Astrocyte (in vitro differentiated cells and primary cell): ENCODE results near the gene PRKCE. TPM values are rescaled to one million over a fixed set of nuclear protein-coding genes. Genes with fewer than 3 reads are reported as not detected.

Source experiments
- DNase-seq: peaks from one replicate; pipeline ENCODE4 v3.0.0-alpha.2; 2010; ENCODE audit warnings: low read depth
- FAIRE-seq: peaks from 2 replicates; lab custom pipeline; 2011; peaks lifted over from hg19 to GRCh38; lab: Jason Lieb, UNC
- H2AFZ ChIP-seq: 2 replicates; pipeline ENCODE4 v1.6.0; 2012; ENCODE audit warnings: low read depth, low read length, inconsistent platforms
- H3K27ac ChIP-seq: 2 replicates; pipeline ENCODE4 v1.5.1; 2011; ENCODE audit warnings: low read depth, low read length, inconsistent platforms
- H3K27me3 ChIP-seq: 2 replicates; pipeline ENCODE4 v1.6.0; 2011; ENCODE audit warnings: low read length, inconsistent platforms; ENCODE audit not compliant: insufficient read depth
- H3K36me3 ChIP-seq: 2 replicates; pipeline ENCODE4 v1.5.1; 2011; ENCODE audit warnings: low read length, inconsistent platforms; ENCODE audit not compliant: insufficient read depth
- H3K4me1 ChIP-seq: 2 replicates; pipeline ENCODE4 v1.5.1; 2011; ENCODE audit warnings: low read length, inconsistent platforms; ENCODE audit not compliant: insufficient read depth
- H3K4me2 ChIP-seq: 2 replicates; pipeline ENCODE4 v1.6.0; 2012; ENCODE audit warnings: low read length, inconsistent platforms
- H3K4me3 ChIP-seq: 2 replicates; pipeline ENCODE4 v1.5.1; 2011; ENCODE audit warnings: low read depth, mild to moderate bottlenecking, low read length, inconsistent platforms; ENCODE audit not compliant: insufficient read depth
- H3K79me2 ChIP-seq: 2 replicates; pipeline ENCODE4 v1.6.0; 2012; ENCODE audit warnings: mild to moderate bottlenecking, low read length, inconsistent platforms; ENCODE audit not compliant: insufficient read depth
- H3K9ac ChIP-seq: 2 replicates; pipeline ENCODE4 v1.6.0; 2012; ENCODE audit warnings: mild to moderate bottlenecking, low read length, inconsistent platforms
- H3K9me3 ChIP-seq: 2 replicates; pipeline ENCODE4 v1.5.1; 2012; ENCODE audit warnings: low read depth, mild to moderate bottlenecking, low read length, inconsistent platforms; ENCODE audit not compliant: insufficient read depth
- H4K20me1 ChIP-seq: 2 replicates; pipeline ENCODE4 v1.6.0; 2012; ENCODE audit warnings: low read length, inconsistent platforms; ENCODE audit not compliant: insufficient read depth
- H3K27ac Mint-ChIP-seq: one replicate; pipeline ENCODE4 v1.8.0; 2021; ENCODE audit warnings: mild to moderate bottlenecking, mixed read lengths; ENCODE audit not compliant: unreplicated experiment
- H3K27me3 Mint-ChIP-seq: one replicate; pipeline ENCODE4 v1.8.0; 2021; ENCODE audit warnings: low read depth, mixed read lengths; ENCODE audit not compliant: unreplicated experiment
- H3K36me3 Mint-ChIP-seq: one replicate; pipeline ENCODE4 v1.8.0; 2021; ENCODE audit warnings: low read depth, mixed read lengths; ENCODE audit not compliant: unreplicated experiment
- H3K4me1 Mint-ChIP-seq: one replicate; pipeline ENCODE4 v1.8.0; 2021; ENCODE audit warnings: low read depth, mixed read lengths; ENCODE audit not compliant: unreplicated experiment
- H3K4me3 Mint-ChIP-seq: one replicate; pipeline ENCODE4 v1.8.0; 2021; ENCODE audit warnings: mild to moderate bottlenecking, moderate library complexity, mixed read lengths; ENCODE audit not compliant: unreplicated experiment
- H3K9me3 Mint-ChIP-seq: one replicate; pipeline ENCODE4 v1.8.0; 2021; ENCODE audit warnings: mild to moderate bottlenecking, mixed read lengths; ENCODE audit not compliant: unreplicated experiment
- EZH2 ChIP-seq: IDR thresholded peaks from 2 replicates; pipeline ENCODE4 v1.6.1; 2012; ENCODE audit warnings: mild to moderate bottlenecking, low read length, inconsistent platforms; ENCODE audit not compliant: insufficient read depth
- total RNA-seq: library from RNA; stranded (reverse); gene quantifications from 2 replicates; pipeline ENCODE4 v1.2.1, GENCODE V29; 2021
- TF ChIP-seq, protein P1 (sequence below): IDR thresholded peaks from 2 replicates; pipeline ENCODE4 v1.5.1; 2011; ENCODE audit warnings: low read depth, mild to moderate bottlenecking, inconsistent platforms, low read length, moderate library complexity; ENCODE audit not compliant: insufficient read depth

Gene PRKCE
- total RNA-seq, 1 donor from 2014 or later, result 12.8 TPM

DNA sequence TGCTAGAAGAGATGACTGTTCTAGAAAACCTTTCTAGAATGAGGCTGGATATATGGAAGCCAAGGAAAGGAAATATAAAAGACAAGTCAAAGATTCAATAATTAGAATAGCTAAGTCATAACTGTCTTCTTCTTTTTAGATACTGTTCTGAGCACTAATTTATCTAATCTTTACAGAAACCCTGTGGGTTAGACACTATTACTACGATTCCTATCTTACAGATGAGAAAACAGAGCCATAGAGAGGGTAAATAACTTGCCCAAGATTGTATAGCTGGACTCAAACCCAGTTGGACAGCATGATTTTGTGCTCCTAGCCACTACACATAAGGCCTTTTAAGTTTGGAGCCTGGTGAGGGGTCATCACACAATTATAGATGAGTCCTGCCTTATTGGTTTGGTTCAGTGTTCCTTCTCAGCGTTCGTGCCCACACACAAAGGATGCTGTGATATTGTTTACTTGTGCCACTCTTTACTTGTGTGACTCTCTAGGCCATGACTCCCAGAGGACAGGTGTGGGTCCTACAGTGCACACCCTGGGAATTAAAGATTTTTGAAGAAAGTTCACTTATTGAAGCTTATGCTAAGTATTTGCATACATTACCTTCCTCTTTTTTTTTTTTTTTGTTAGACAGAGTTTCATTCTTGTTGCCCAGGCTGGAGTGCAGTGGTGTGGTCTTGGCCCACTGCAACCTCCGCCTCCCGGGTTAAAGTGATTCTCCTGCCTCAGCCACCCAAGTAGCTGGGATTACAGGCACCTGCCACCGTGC, 153.7 kb downstream of the PRKCE start:
- H3K4me1 ChIP-seq, result no peaks in the 10 kb centered on the region
- no peak overlapping the region for H3K4me2 ChIP-seq
- DNase-seq (no peak), FAIRE-seq (no peak)
- peaks cover 16% of the 10 kb centered on the region for H3K27me3 Mint-ChIP-seq
- H3K4me3 ChIP-seq, result no peak overlapping the region
- H3K4me3 Mint-ChIP-seq, result no peak overlapping the region
- no peak overlapping the region for H3K27ac ChIP-seq
- H3K27ac Mint-ChIP-seq, result no peak overlapping the region
- no peaks in the 10 kb centered on the region for H3K36me3 ChIP-seq
- peaks cover 24% of the 10 kb centered on the region for H4K20me1 ChIP-seq
- H3K36me3 Mint-ChIP-seq, result no peaks in the 10 kb centered on the region
- no peaks in the 10 kb centered on the region for H3K27me3 ChIP-seq
- no peaks in the 10 kb centered on the region for H3K9me3 Mint-ChIP-seq
- no peaks in the 10 kb centered on the region for H3K4me1 Mint-ChIP-seq
- no peak overlapping the region for H3K9ac ChIP-seq
- no peaks in the 10 kb centered on the region for H3K9me3 ChIP-seq
- H2AFZ ChIP-seq, result no peak overlapping the region
- TF ChIP-seq EZH2, result no peak
- TF ChIP-seq, protein P1, sequence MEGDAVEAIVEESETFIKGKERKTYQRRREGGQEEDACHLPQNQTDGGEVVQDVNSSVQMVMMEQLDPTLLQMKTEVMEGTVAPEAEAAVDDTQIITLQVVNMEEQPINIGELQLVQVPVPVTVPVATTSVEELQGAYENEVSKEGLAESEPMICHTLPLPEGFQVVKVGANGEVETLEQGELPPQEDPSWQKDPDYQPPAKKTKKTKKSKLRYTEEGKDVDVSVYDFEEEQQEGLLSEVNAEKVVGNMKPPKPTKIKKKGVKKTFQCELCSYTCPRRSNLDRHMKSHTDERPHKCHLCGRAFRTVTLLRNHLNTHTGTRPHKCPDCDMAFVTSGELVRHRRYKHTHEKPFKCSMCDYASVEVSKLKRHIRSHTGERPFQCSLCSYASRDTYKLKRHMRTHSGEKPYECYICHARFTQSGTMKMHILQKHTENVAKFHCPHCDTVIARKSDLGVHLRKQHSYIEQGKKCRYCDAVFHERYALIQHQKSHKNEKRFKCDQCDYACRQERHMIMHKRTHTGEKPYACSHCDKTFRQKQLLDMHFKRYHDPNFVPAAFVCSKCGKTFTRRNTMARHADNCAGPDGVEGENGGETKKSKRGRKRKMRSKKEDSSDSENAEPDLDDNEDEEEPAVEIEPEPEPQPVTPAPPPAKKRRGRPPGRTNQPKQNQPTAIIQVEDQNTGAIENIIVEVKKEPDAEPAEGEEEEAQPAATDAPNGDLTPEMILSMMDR, result no peak
- H3K79me2 ChIP-seq, result peaks cover 4% of the 10 kb centered on the region

DNA sequence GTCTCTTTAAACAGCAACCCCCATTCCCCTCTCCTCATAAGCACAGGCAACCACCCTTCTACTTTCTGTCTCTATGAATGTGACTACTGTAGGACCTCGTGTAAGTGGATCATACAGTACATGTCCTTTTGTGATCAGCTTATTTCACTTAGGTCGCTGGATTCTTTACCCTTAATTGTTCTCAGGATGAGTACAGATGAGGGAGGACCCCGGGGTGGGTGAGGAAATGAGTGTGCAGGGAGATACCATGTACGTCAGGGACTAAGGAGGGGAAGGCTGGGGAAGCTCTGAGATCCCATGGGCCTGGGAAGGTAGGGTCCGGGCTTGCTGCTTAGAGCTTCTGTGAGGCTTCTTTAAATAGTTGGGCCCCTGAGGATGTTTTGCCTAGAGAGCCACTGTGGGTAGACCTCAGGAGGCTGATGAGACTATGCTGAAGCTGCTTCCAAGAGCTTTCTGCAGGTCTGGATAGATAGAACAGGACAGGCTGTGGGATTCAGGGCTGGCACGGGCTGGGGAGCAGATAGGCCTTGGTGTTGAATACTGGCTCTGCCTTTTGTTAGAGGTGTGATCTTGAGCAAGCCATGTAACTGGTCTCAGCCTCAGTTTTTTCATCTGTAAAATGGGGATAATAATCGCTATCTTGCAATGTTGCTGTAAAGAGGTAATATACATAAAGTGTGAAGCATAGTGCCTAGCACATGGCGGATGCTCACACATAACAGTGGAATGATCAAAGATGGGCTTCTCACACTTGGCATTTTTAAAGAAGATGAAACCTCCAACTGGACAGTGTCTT, 155.3 kb downstream of the PRKCE start:
- peaks cover 9% of the 10 kb centered on the region for H3K27me3 Mint-ChIP-seq
- FAIRE-seq, result no peak

More for the DNA sequence above, 155.3 kb downstream of the PRKCE start:
- Histone ChIP-seq H3K36me3 (no peaks in the 10 kb centered on the region), H3K9ac (no peak overlapping the region), H3K79me2 (peaks cover 4% of the 10 kb centered on the region), H3K9me3 (no peaks in the 10 kb centered on the region), H3K4me3 (no peak overlapping the region), H3K27me3 (no peaks in the 10 kb centered on the region), H4K20me1 (peaks cover 24% of the 10 kb centered on the region), H3K4me1 (no peaks in the 10 kb centered on the region), H3K4me2 (no peak overlapping the region), H3K27ac (no peak overlapping the region), H2AFZ (no peak overlapping the region)
- Mint-ChIP-seq H3K4me3 (no peak overlapping the region), H3K9me3 (no peaks in the 10 kb centered on the region), H3K36me3 (no peaks in the 10 kb centered on the region), H3K27ac (no peak overlapping the region), H3K4me1 (peaks cover under 1% of the 10 kb centered on the region)
- no peak for DNase-seq
- TF ChIP-seq EZH2, result no peak
- TF ChIP-seq, protein P1, result no peak
